Endodermal cell (in vitro differentiated cells): ENCODE results near the gene PACSIN2. TPM values are rescaled to one million over a fixed set of nuclear protein-coding genes. Genes with fewer than 3 reads are reported as not detected.
A peak's percentile ranks its signal among the peaks of the same experiment; 100 is the strongest.

Source experiments
- DNase-seq: peaks from one replicate; pipeline ENCODE4 v3.0.0-alpha.2; 2017
- H3K27ac ChIP-seq: 2 replicates; pipeline ENCODE4 v1.5.1; 2013; ENCODE audit warnings: mild to moderate bottlenecking, low read depth, low read length, moderate library complexity
- H3K27me3 ChIP-seq: 2 replicates; pipeline ENCODE4 v1.6.1; 2013; ENCODE audit warnings: mild to moderate bottlenecking, low read length, moderate library complexity; ENCODE audit not compliant: insufficient read depth, control insufficient read depth, poor library complexity, severe bottlenecking
- H3K36me3 ChIP-seq: 2 replicates; pipeline ENCODE4 v1.7.0; 2013; ENCODE audit warnings: mild to moderate bottlenecking, low read length, moderate library complexity; ENCODE audit not compliant: control insufficient read depth, insufficient read depth
- H3K4me1 ChIP-seq: one replicate; pipeline ENCODE4 v1.7.0; 2013; ENCODE audit warnings: low read length; ENCODE audit not compliant: control insufficient read depth, insufficient read depth
- H3K4me3 ChIP-seq: 2 replicates; pipeline ENCODE4 v1.5.1; 2013; ENCODE audit warnings: mild to moderate bottlenecking, low read length, moderate library complexity
- H3K9ac ChIP-seq: 2 replicates; pipeline ENCODE4 v1.6.1; 2013; ENCODE audit warnings: mild to moderate bottlenecking, low read length, moderate library complexity; ENCODE audit not compliant: poor library complexity, severe bottlenecking; ENCODE audit errors: extremely low read depth
- H3K9me3 ChIP-seq: 2 replicates; pipeline ENCODE4 v1.6.1; 2013; ENCODE audit warnings: mild to moderate bottlenecking, low read length, moderate library complexity; ENCODE audit not compliant: control insufficient read depth
- H3K27ac Mint-ChIP-seq: 2 replicates; pipeline ENCODE4 v1.8.0; 2020; ENCODE audit warnings: mixed read lengths
- H3K27me3 Mint-ChIP-seq: 2 replicates; pipeline ENCODE4 v1.8.0; 2021; ENCODE audit warnings: mild to moderate bottlenecking, mixed read lengths; ENCODE audit not compliant: insufficient read depth
- H3K36me3 Mint-ChIP-seq: 2 replicates; pipeline ENCODE4 v1.8.0; 2020; ENCODE audit warnings: low read depth, mixed read lengths
- H3K4me1 Mint-ChIP-seq: 2 replicates; pipeline ENCODE4 v1.8.0; 2020; ENCODE audit warnings: mixed read lengths
- H3K4me3 Mint-ChIP-seq: 2 replicates; pipeline ENCODE4 v1.8.0; 2020; ENCODE audit warnings: mild to moderate bottlenecking, moderate library complexity, mixed read lengths
- H3K9me3 Mint-ChIP-seq: 2 replicates; pipeline ENCODE4 v1.8.0; 2020; ENCODE audit warnings: mild to moderate bottlenecking, mixed read lengths
- WGBS, 2 experiments: methylation state at CpG; one replicate each; pipeline versions ENCODE4 v1.1.5 to v1.1.7; 2013; ENCODE audit warnings: missing lambda C conversion rate in 2 of 2, mixed read lengths in 1 of 2; ENCODE audit not compliant: insufficient coverage in 1 of 2, insufficient read length in 1 of 2; 5-methylcytosine and 5-hydroxymethylcytosine counted together
- total RNA-seq, 2 donors: library from RNA; stranded (reverse); fragmentation: NEBNext Ultra II Directional in 1 of 2; extraction: Animal tissue kit (Norgen Biotek cat#: 25700) in 1 of 2; gene quantifications; 2 replicates in 1 of 2; 3 replicates in 1 of 2; pipeline ENCODE4 v1.2.1, GENCODE V29; 2021
- TF ChIP-seq, protein P1 (sequence below): fragments of 200-600 bp; sonication (generic); conservative IDR thresholded peaks from 2 replicates; pipeline ENCODE4 v1.5.0; 2021; ENCODE audit warnings: antibody characterized with exemption, mild to moderate bottlenecking

Gene PACSIN2
- total RNA-seq, 2 donors from 2014 or later, result 60.7 to 61.4 TPM

DNA sequence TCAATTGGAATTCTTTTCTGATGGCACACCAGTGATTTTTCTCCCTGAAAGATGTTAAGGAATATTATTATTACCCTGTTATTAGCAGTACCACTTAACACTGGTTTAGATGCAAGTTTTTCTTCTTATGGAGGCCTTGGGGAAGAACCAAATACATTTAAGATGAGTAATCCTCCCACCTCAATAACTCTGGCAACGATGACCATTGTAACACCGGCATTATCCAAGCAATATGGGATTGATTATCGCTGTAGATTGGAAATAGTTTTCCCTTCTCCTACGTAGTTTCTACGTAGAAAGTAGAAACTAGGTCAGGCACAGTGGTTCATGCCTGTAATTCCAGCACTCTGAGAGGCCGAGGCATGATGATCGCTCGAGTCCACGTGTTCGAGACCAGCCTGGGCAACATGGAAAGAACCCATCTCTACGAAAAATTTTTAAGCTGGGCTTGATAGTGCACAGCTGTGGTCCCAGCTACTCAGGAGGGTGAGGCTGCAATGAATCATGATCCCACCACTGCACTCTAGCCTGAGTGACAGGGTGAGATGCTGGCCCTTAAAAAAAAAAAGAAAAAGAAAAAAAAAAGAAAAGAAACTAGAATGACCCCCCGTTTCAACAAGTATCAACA, 45.5 kb downstream of the PACSIN2 start:
- peaks cover 11% of the 10 kb centered on the region for H3K9me3 ChIP-seq
- H3K4me3 ChIP-seq, result no peak overlapping the region
- peaks cover 11% of the 10 kb centered on the region for H3K4me1 ChIP-seq
- no peak overlapping the region for H3K27ac ChIP-seq
- TF ChIP-seq, protein P1, sequence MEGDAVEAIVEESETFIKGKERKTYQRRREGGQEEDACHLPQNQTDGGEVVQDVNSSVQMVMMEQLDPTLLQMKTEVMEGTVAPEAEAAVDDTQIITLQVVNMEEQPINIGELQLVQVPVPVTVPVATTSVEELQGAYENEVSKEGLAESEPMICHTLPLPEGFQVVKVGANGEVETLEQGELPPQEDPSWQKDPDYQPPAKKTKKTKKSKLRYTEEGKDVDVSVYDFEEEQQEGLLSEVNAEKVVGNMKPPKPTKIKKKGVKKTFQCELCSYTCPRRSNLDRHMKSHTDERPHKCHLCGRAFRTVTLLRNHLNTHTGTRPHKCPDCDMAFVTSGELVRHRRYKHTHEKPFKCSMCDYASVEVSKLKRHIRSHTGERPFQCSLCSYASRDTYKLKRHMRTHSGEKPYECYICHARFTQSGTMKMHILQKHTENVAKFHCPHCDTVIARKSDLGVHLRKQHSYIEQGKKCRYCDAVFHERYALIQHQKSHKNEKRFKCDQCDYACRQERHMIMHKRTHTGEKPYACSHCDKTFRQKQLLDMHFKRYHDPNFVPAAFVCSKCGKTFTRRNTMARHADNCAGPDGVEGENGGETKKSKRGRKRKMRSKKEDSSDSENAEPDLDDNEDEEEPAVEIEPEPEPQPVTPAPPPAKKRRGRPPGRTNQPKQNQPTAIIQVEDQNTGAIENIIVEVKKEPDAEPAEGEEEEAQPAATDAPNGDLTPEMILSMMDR, result no peak
- Mint-ChIP-seq H3K27me3 (no peaks in the 10 kb centered on the region), H3K36me3 (peaks cover 38% of the 10 kb centered on the region), H3K4me3 (no peak overlapping the region), H3K4me1 (peaks cover 20% of the 10 kb centered on the region), H3K9me3 (peaks cover 20% of the 10 kb centered on the region), H3K27ac (peak overlapping the region; percentile 65)
- no peaks in the 10 kb centered on the region for H3K27me3 ChIP-seq
- 95 to 98% methylated on average over 10 to 12 of the region's 12 CpGs for WGBS, 2 experiments
- H3K9ac ChIP-seq, result no peak overlapping the region
- no peak for DNase-seq
- H3K36me3 ChIP-seq, result peaks cover 45% of the 10 kb centered on the region

DNA sequence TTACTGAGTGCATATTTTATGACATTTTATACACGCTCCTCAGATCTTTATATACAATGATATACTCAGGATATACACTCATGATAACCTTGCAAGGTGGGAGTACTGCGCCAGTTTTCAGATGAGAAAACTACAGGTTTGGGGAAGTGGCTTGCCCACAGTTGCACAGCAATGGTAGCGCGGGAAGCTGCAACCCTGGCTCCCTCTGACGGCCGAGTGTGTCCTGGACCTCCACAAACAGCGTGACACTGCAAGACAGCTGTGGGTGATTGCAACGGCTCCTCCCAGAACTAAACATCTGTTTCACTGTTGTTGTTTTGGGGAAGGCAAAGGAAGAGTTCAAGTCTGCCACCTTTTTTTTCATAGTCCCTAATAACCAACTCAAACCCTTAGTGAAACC, 47.0 kb downstream of the PACSIN2 start:
- Mint-ChIP-seq H3K9me3 (peaks cover 20% of the 10 kb centered on the region), H3K4me1 (peaks cover 27% of the 10 kb centered on the region), H3K4me3 (no peak overlapping the region), H3K36me3 (peaks cover 38% of the 10 kb centered on the region), H3K27me3 (no peaks in the 10 kb centered on the region), H3K27ac (no peak overlapping the region)
- Histone ChIP-seq H3K27me3 (no peaks in the 10 kb centered on the region), H3K27ac (no peak overlapping the region), H3K4me3 (no peak overlapping the region), H3K4me1 (peaks cover 8% of the 10 kb centered on the region), H3K9ac (no peak overlapping the region), H3K36me3 (peaks cover 44% of the 10 kb centered on the region), H3K9me3 (peaks cover 11% of the 10 kb centered on the region)
- TF ChIP-seq, protein P1, result no peak
- WGBS, 2 experiments, result 96 to 98% methylated on average over 6 to 8 of the region's 8 CpGs
- peak; percentile 39 for DNase-seq

DNA sequence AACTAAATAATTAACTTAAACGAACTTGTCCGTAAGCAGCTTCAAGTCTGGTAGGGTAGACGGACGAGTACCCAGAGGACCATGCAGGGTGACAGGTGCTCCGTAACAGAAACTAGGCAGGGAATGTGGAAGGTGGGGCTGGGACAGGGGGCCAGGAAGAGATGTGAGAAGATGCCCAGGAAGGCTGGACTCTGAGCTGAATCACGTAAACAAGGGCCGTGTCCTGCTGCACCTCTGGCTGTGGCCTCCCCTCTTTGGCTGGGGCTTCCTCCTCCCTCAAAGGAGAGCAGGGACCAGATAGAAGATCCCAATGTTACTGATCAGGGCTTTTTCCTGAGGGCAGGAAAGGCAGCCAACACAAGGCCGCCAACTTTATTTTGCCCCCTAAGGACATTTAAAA, 47.9 kb downstream of the PACSIN2 start:
- peaks cover 36% of the 10 kb centered on the region for H3K4me1 Mint-ChIP-seq
- no peaks in the 10 kb centered on the region for H3K27me3 Mint-ChIP-seq
- Histone ChIP-seq H3K9me3 (peaks cover 11% of the 10 kb centered on the region), H3K27me3 (no peaks in the 10 kb centered on the region), H3K4me1 (peaks cover 13% of the 10 kb centered on the region), H3K9ac (no peak overlapping the region), H3K36me3 (peaks cover 39% of the 10 kb centered on the region), H3K4me3 (no peak overlapping the region), H3K27ac (no peak overlapping the region)
- WGBS, 2 experiments, result 95 to 100% methylated on average over 8 of the region's 8 CpGs
- H3K36me3 Mint-ChIP-seq, result peaks cover 35% of the 10 kb centered on the region
- peak; percentile 39 for DNase-seq
- no peak overlapping the region for H3K4me3 Mint-ChIP-seq
- TF ChIP-seq, protein P1, result no peak
- no peak overlapping the region for H3K27ac Mint-ChIP-seq
- peaks cover 17% of the 10 kb centered on the region for H3K9me3 Mint-ChIP-seq
